NCI-H2227 treated with DMSO at 0.1 percent for 48 hours (cell line): ENCODE results near the gene ARHGEF10L.
"Not testable (repeated sequence)": the region's sequence is repeated elsewhere in the genome, so short reads cannot be mapped to it uniquely, and the experiment has no call there.

ENCODE experiments used
- DNase-seq: peaks from one replicate; lab custom pipeline; 2025; lab: John Stamatoyannopoulos, UW

ARHGEF10L gene

GRCh38 chr1:17539477-17540254 lies at the start of gene ARHGEF10L:
ARHGEF10L (plus strand) TSS chr1:17539698; CDS start chr1:17580596, 40,898 bp downstream.
- no peak for DNase-seq

GRCh38 chr1:17489768-17490417 lies 49.6 kb upstream of the ARHGEF10L start:
- DNase-seq = not testable (repeated sequence)

GRCh38 chr1:17490667-17491066 lies 48.8 kb upstream of the ARHGEF10L start:
- not testable (repeated sequence) for DNase-seq

- DNase-seq = peak; percentile 38
Observed at GRCh38 chr1:17494114-17494729, 45.3 kb upstream of the ARHGEF10L start.

- no peak for DNase-seq
Observed at GRCh38 chr1:17496419-17496818, 43.1 kb upstream of the ARHGEF10L start.

GRCh38 chr1:17498214-17498613 lies 41.3 kb upstream of the ARHGEF10L start:
- no peak for DNase-seq

GRCh38 chr1:17502326-17502778 lies 37.1 kb upstream of the ARHGEF10L start:
- no peak for DNase-seq

GRCh38 chr1:17503146-17503545 lies 36.4 kb upstream of the ARHGEF10L start:
- no peak for DNase-seq

- DNase-seq = not testable (repeated sequence)
Observed at GRCh38 chr1:17507200-17507599, 32.3 kb upstream of the ARHGEF10L start.

GRCh38 chr1:17507915-17508314 lies 31.6 kb upstream of the ARHGEF10L start:
- no peak for DNase-seq

- DNase-seq = no peak
Observed at GRCh38 chr1:17509363-17509762, 30.1 kb upstream of the ARHGEF10L start.

- no peak for DNase-seq
Observed at GRCh38 chr1:17510138-17510537, 29.4 kb upstream of the ARHGEF10L start.

- no peak for DNase-seq
Observed at GRCh38 chr1:17511188-17511587, 28.3 kb upstream of the ARHGEF10L start.

- no peak for DNase-seq
Observed at GRCh38 chr1:17513131-17513530, 26.4 kb upstream of the ARHGEF10L start.

- DNase-seq = no peak
Observed at GRCh38 chr1:17514776-17515175, 24.7 kb upstream of the ARHGEF10L start.

- DNase-seq = no peak
Observed at GRCh38 chr1:17515902-17516301, 23.6 kb upstream of the ARHGEF10L start.

GRCh38 chr1:17516303-17517214 lies 22.9 kb upstream of the ARHGEF10L start:
- no peak for DNase-seq

GRCh38 chr1:17520041-17520440 lies 19.5 kb upstream of the ARHGEF10L start:
- DNase-seq = no peak

- no peak for DNase-seq
Observed at GRCh38 chr1:17520473-17521319, 18.8 kb upstream of the ARHGEF10L start.

- DNase-seq = no peak
Observed at GRCh38 chr1:17521946-17522612, 17.4 kb upstream of the ARHGEF10L start.
